Measurements from ENCODE around the gene PLCG1. TPM values are rescaled to one million over a fixed set of nuclear protein-coding genes. Genes with fewer than 3 reads are reported as not detected.

Gene PLCG1
- total and polyA plus RNA-seq, 2 experiments from 2014 or later = 27.4 to 206 TPM

GRCh38 chr20:41219824-41220223 lies 82.5 kb downstream of the PLCG1 start:
- Histone ChIP-seq H3K27me3 (ENCODE audit: insufficient read depth) (no peaks in the 10 kb centered on the region), H3K36me3 (ENCODE audit: insufficient read depth) (no peaks in the 10 kb centered on the region), H3K9me2 (ENCODE audit: insufficient read depth) (no peaks in the 10 kb centered on the region), H3K79me2 (replicated peaks; ENCODE audit: insufficient read depth) (no peaks in the 10 kb centered on the region), H3K27ac (ENCODE audit: low read depth) (no peak overlapping the region), H3F3A (replicated peaks; ENCODE audit: low read depth) (no peaks in the 10 kb centered on the region), H3K4me1 (ENCODE audit: insufficient read depth) (no peaks in the 10 kb centered on the region), H3K4me3 (no peak overlapping the region), H4K20me1 (replicated peaks; ENCODE audit: insufficient read depth) (no peaks in the 10 kb centered on the region), H2AFZ (no peak overlapping the region), H3K4me2 (no peak overlapping the region)
- Mint-ChIP-seq H3K4me3 (no peak overlapping the region), H3K27me3 (ENCODE audit: insufficient read depth, low read depth, poor library complexity) (no peaks in the 10 kb centered on the region), H3K9me3 (no peaks in the 10 kb centered on the region), H3K36me3 (ENCODE audit: low read depth) (no peaks in the 10 kb centered on the region), H3K27ac (no peak overlapping the region), H3K4me1 (no peaks in the 10 kb centered on the region)
- DNase-seq (ENCODE audit: low spot score) (no peak), ATAC-seq (no peak)
- TF ChIP-seq REST (IDR thresholded peaks at IDR 0.05; ENCODE audit: unreplicated experiment) = no peak
- no peak for TF ChIP-seq ZNF462 (CRISPR knock-in tag; IDR thresholded peaks at IDR 0.05)
- TF ChIP-seq POLR2AphosphoS5 (IDR thresholded peaks at IDR 0.05; ENCODE audit: low read depth) = no peak
- no peak for TF ChIP-seq ZNF331 (CRISPR knock-in tag; IDR thresholded peaks at IDR 0.05; ENCODE audit: low read depth)
- no peak for TF ChIP-seq ZNF114 (CRISPR knock-in tag; IDR thresholded peaks at IDR 0.05)
- no peak for TF ChIP-seq STAT1 (IDR thresholded peaks at IDR 0.05; ENCODE audit: unreplicated experiment)
- TF ChIP-seq EZH2 (IDR thresholded peaks at IDR 0.05; ENCODE audit: low read depth, unreplicated experiment) = no peak
- TF ChIP-seq CTCF (conservative IDR thresholded peaks at IDR 0.05; ENCODE audit: low read depth in 2 of 2) = no peak
- no peak for TF ChIP-seq NANOG (IDR thresholded peaks at IDR 0.05; ENCODE audit: borderline replicate concordance)
- TF ChIP-seq EZH2phosphoT487 (IDR thresholded peaks at IDR 0.05; ENCODE audit: unreplicated experiment) = no peak
- no peak for TF ChIP-seq CREB1 (CRISPR knock-in tag; IDR thresholded peaks at IDR 0.05; ENCODE audit: low read depth)
- TF ChIP-seq JUNB (IDR thresholded peaks at IDR 0.05; ENCODE audit: unreplicated experiment) = no peak
- TF ChIP-seq ETS1 (IDR thresholded peaks at IDR 0.05) = no peak

Measured in GM23338 (cell line).